K562 (cell line): Measurements from ENCODE around the gene ETV2. TPM values are rescaled to one million over a fixed set of nuclear protein-coding genes. Genes with fewer than 3 reads are reported as not detected.

ENCODE experiments used
- CREB3 ChIP-seq: fragments of 450-650 bp; conservative IDR thresholded peaks from 2 replicates; pipeline ENCODE4 v1.6.1; 2016; ENCODE audit warnings: missing genetic modification characterization, low read depth, mild to moderate bottlenecking, missing compliant biosample characterization, moderate library complexity
- CSDE1 ChIP-seq, 2 experiments: fragments of 450-650 bp; IDR thresholded peaks; 2 replicates each; pipeline ENCODE4 v1.6.1; 2016; ENCODE audit warnings: mild to moderate bottlenecking in 1 of 2
- CTCFL ChIP-seq: IDR thresholded peaks from 2 replicates; pipeline ENCODE4 v1.6.1; 2011; ENCODE audit warnings: borderline replicate concordance, low read depth, mild to moderate bottlenecking, moderate library complexity, low read length; ENCODE audit not compliant: insufficient read depth, poor library complexity, severe bottlenecking
- DNMT1 ChIP-seq: fragments of 450-650 bp; IDR thresholded peaks from 2 replicates; pipeline ENCODE4 v1.6.1; 2016; ENCODE audit warnings: antibody characterized with exemption, mild to moderate bottlenecking
- GABPA ChIP-seq: fragments of 200-800 bp; sonication (Bioruptor generic); conservative IDR thresholded peaks from 2 replicates; pipeline ENCODE4 v1.6.1; 2016; ENCODE audit warnings: low read depth, missing genetic modification characterization, missing compliant biosample characterization
- GABPB1 ChIP-seq: sonication (generic); formaldehyde crosslinking; IDR thresholded peaks from 2 replicates; pipeline ENCODE4 v1.8.0; 2022; ENCODE audit warnings: mild to moderate bottlenecking, missing genetic modification reagents
- HMGXB4 ChIP-seq: sonication (generic); formaldehyde crosslinking; IDR thresholded peaks from 2 replicates; pipeline ENCODE4 v1.8.1; 2023; ENCODE audit warnings: mild to moderate bottlenecking, missing genetic modification reagents
- PTTG1 ChIP-seq: fragments of 450-650 bp; IDR thresholded peaks from 2 replicates; pipeline ENCODE4 v1.6.1; 2016; ENCODE audit warnings: low read depth, mild to moderate bottlenecking, missing genetic modification characterization, missing compliant biosample characterization
- RHOXF2B ChIP-seq: fragments of 250-450 bp; sonication (Bioruptor Pico); conservative IDR thresholded peaks from 2 replicates; pipeline ENCODE4 v1.5.1; 2021
- SMARCA5 ChIP-seq: fragments of 450-650 bp; IDR thresholded peaks from 2 replicates; pipeline ENCODE4 v1.6.1; 2016
- SP1 ChIP-seq: sonication (generic); formaldehyde crosslinking; IDR thresholded peaks from 2 replicates; pipeline ENCODE4 v1.8.1; 2022; ENCODE audit warnings: mild to moderate bottlenecking, missing genetic modification reagents
- XRCC5 ChIP-seq: fragments of 200-400 bp; formaldehyde crosslinking; IDR thresholded peaks from 2 replicates; pipeline ENCODE4 v1.6.1; 2017; ENCODE audit warnings: low read depth, mild to moderate bottlenecking, low read length
- ZFP1 ChIP-seq: fragments of 450-650 bp; formaldehyde crosslinking; IDR thresholded peaks from 2 replicates; pipeline ENCODE4 v1.4.0; 2020; ENCODE audit warnings: mild to moderate bottlenecking, mixed read lengths
- ZFX ChIP-seq: sonication (generic); formaldehyde crosslinking; IDR thresholded peaks from 2 replicates; pipeline ENCODE4 v1.8.0; 2022; ENCODE audit warnings: mild to moderate bottlenecking, missing genetic modification reagents, moderate library complexity
- ZNF175 ChIP-seq: fragments of 200-800 bp; sonication (Bioruptor generic); IDR thresholded peaks from 2 replicates; pipeline ENCODE4 v1.6.1; 2016; ENCODE audit warnings: low read depth, mild to moderate bottlenecking, missing genetic modification characterization, missing compliant biosample characterization
- ZNF324 ChIP-seq: fragments of 250-450 bp; sonication (Bioruptor Pico); IDR thresholded peaks from 2 replicates; pipeline ENCODE4 v1.4.0; 2020; ENCODE audit warnings: mild to moderate bottlenecking
- ZNF695 ChIP-seq: fragments of 450-650 bp; formaldehyde crosslinking; IDR thresholded peaks from 2 replicates; pipeline ENCODE4 v1.4.0; 2020; ENCODE audit warnings: mild to moderate bottlenecking, moderate library complexity
- polyA plus RNA-seq, 8 experiments: library from polyadenylated mRNA; depleted of rRNA in 4 of 8; stranded (reverse) in 5 of 8; unstranded in 3 of 8; fragments of >200 nt; fragmentation: Nextera tagmentation in 2 of 8; fragmentation: Illumina TruSeq in 1 of 8; extraction: Ambion mirVana in 2 of 8; extraction: Trizol in 1 of 8; gene quantifications; 2 replicates each; pipeline versions ENCODE4 v1.2.1 to v1.2.3, GENCODE V29; 2011 to 2014; ENCODE audit warnings: inconsistent platforms in 1 of 8, missing spikeins in 1 of 8
- total RNA-seq, 7 experiments: library from RNA; depleted of rRNA in 6 of 7; stranded (reverse); fragments of >200 nt in 6 of 7; fragmentation: Illumina TruSeq in 2 of 7; extraction: Trizol in 2 of 7; gene quantifications; 2 replicates each; pipeline versions ENCODE4 v1.2.1 to v1.2.3, GENCODE V29; 2011 to 2021; ENCODE audit warnings: low replicate concordance in 1 of 7
- TF ChIP-seq, protein P1 (sequence below): sonication (generic); formaldehyde crosslinking; IDR thresholded peaks from 2 replicates; pipeline ENCODE4 v1.8.1; 2022; ENCODE audit warnings: missing genetic modification reagents

Gene ETV2
- total and polyA plus RNA-seq, 9 of the 15 experiments (the other 6 are each of a cell fraction or from before 2014, with no cell fraction given), result 0.11 to 3.7 (median 0.55) TPM

DNA sequence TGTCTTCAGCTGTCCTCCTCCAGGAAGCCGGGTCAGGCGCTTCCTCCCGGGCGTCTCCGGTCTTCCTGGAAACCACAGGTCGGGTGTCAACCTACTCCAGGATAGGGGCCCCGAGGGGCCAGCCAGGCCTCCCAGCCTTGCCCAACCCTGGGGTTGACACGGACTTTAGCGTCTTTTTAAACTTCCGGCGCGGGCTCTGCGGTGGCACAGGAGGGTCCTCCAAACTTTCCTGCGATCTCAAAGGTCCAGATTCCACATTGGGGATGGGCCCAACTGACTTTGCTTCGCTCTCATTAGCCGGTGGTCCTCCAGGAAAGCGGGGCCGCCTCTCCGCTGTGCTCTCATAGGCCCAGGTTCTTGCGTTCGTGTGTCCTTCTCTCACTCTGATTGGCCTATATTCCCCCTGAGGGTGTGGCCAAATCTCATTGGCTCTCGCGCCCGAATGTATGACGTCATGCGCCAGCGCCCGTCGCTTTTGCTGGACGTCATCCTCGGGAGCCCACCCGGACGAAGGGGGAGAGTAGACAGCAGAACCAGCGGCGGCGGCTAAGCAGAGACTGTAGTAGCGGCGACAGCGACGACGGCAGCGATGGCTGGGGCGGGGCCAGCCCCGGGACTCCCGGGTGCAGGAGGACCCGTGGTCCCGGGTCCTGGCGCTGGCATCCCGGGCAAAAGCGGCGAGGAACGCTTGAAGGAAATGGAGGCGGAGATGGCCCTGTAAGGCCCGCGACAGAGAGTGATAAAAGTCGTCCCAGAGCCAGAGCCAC, 12.8 kb upstream of the ETV2 start, which contains the start of gene RBM42 (continued):
- no peak for TF ChIP-seq PTTG1 (tag)
- TF ChIP-seq CTCFL, result no peak
- no peak; the same call in 1 of the 2 replicates for TF ChIP-seq XRCC5
- peak; percentile 96 for TF ChIP-seq ZFX (CRISPR knock-in tag)
- peak; percentile 70 for TF ChIP-seq GABPB1 (CRISPR knock-in tag)
- no peak; the same call in 1 of the 2 replicates for TF ChIP-seq CREB3
- TF ChIP-seq ZFP1 (CRISPR knock-in tag), result no peak
- no peak for TF ChIP-seq DNMT1
- TF ChIP-seq, protein P1, sequence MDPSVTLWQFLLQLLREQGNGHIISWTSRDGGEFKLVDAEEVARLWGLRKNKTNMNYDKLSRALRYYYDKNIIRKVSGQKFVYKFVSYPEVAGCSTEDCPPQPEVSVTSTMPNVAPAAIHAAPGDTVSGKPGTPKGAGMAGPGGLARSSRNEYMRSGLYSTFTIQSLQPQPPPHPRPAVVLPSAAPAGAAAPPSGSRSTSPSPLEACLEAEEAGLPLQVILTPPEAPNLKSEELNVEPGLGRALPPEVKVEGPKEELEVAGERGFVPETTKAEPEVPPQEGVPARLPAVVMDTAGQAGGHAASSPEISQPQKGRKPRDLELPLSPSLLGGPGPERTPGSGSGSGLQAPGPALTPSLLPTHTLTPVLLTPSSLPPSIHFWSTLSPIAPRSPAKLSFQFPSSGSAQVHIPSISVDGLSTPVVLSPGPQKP (CRISPR knock-in tag), result no peak
- TF ChIP-seq RHOXF2B (CRISPR knock-in tag), result no peak
- peak; percentile 78 for TF ChIP-seq GABPA (tag)
- no peak for TF ChIP-seq SMARCA5
- TF ChIP-seq ZNF324 (CRISPR knock-in tag), result peak; percentile 29; the same call in 1 of the 2 replicates
- TF ChIP-seq SP1 (CRISPR knock-in tag), result peak; percentile 98
- no peak for TF ChIP-seq ZNF175
- no peak for TF ChIP-seq HMGXB4 (CRISPR knock-in tag)
- no peak for TF ChIP-seq ZNF695 (CRISPR knock-in tag)
- TF ChIP-seq CSDE1 (IDR thresholded peaks at IDR 0.05), result peak in 1 of 2 experiments; percentile 99; a peak in 2 of 4 replicates
